NOMO-1 treated with DMSO at 0.1 percent for 48 hours (cell line): ENCODE results near the gene AKT3.

Experiments
- DNase-seq: peaks from one replicate; lab custom pipeline; 2025; ENCODE audit not compliant: unreplicated experiment; lab: John Stamatoyannopoulos, UW

Gene AKT3

DNA sequence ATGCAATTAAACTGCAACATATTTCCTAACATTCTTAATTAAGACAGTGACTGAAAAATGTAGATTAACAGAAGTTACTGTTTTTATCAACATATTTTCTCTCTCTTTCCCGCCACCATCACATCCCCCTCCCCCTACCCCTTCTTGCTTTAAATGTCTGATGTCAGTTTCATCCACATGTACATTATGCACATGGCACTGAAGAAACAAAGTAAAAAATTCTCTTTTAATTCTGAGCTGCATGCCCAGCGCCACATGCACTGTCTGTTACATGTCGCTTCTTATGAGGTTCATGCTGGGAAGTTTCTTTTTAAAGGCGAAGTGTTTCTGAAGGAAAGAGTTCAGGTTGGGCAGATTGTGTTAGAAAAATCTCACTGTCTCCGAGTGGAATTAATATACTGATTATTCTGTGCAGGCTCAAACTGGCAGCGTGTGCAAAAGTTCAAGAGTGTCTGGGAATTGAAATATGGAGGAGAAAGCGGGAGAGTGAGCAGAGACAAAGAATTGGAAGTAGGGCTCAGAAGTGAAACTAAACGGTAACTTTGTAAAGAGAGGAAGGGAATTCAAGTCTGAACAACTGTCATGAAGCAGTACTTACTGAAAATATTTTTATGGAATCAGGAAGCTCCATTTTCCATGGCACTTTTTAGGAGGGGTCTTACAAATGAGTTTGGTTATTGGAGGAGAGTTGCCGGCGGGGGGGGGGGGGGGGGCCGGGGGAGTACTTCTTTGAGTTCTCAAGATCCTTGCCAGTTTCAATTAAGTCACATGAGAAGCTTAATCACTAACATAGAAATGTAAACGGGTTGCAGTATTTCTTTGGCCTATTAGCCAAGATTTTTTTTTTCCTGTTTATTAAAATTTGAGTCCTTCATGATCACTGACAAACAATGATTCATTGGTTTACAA lies 376.6 kb downstream of the AKT3 start:
- peak; percentile 44 for DNase-seq

DNA sequence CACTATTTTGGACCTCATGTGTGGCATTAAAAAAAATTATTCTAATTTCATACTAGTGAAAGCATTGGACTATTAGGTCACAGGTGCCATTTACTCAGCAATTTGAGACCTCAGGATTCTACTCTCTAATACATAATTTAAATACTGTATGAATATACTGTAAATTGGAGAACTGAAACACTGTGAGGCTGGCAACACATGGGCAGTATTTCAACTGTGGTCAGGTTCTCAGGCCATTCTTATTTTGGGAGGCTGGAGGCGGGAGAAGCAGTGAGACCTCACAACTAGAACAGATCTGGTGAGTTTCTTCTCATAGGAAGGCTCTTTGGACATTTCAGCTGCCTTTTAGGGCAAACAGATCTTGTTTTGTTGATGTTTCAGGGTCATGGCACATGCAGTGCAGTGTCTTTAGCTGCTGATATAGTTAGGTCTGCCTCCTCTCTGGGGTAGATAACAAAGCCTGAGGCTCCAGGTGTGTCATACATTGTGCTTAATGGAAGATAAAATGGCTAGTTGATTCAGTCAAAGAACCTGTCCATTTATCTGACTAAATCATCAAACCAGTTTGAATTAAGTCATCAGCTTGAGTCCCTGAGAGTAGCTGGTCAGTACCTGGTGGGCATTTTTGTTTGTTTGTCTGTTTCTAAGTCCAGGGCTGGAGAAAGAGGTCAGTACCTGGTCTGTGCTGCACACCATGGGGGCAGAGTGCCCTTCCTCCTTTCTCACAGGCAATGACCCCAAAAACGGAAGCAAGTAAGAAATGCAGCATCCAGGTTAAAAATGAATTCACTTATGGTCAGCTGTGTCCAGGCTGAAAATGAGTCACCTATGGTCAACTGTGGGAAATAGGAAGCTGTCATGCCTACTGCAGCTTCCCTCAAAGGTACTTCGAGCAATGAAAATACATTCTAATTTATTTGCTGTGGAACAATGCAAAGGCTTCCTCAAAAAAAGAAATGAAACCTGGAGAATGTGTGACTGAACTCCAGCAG lies 378.0 kb downstream of the AKT3 start:
- peak; percentile 85 for DNase-seq

DNA sequence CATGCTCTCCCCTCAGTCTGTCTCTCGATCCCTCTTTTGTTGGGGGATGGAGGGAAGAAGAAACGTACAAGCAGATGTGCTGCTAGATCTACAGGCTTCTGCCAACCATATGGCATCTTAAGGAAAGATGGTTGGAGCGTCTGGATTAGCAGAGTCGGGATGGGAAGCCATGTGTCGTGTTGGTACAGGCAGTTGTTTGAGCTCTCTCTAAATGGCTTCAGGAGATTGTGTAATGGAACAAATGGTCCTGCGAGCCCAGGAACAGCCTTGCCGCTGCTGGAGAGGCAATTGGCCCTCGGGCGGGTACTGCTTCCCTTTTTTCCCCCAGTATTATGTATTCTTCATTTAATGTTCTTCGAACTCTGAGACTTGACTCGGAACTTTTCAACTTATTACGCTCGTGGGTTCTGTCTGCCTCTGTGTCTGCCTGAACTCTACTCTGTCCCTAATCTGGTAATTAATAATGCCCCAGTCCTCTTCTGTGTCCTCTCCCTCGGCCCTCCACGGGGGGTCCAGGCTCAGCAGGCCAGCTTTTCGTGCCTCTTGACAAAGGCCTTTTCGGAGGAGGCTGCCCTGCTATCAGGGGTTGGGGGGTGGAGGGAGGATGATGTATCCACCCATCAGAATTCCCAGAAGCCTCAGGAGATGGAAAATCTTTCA lies 378.9 kb downstream of the AKT3 start:
- DNase-seq = peak; percentile 81

DNA sequence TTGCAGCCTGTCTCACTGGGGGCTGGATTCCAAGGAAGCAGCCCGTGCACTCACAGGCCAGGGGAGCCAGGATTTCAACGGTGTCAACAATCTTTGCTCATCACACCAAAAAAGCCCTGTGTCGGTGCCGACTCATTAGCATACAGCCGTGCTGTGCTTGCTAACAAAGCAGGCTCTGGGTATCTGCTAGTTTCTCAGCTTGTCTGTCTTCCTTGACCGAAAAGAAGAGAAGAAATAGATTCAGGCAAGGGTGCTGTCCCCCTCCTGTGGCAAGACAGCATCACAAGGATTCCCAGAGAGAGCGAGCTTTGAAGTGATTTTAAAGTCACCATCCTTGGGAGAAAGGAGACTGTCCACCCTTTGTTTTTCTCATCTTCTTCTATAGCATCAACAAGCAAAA lies 379.5 kb downstream of the AKT3 start:
- DNase-seq = no peak

DNA sequence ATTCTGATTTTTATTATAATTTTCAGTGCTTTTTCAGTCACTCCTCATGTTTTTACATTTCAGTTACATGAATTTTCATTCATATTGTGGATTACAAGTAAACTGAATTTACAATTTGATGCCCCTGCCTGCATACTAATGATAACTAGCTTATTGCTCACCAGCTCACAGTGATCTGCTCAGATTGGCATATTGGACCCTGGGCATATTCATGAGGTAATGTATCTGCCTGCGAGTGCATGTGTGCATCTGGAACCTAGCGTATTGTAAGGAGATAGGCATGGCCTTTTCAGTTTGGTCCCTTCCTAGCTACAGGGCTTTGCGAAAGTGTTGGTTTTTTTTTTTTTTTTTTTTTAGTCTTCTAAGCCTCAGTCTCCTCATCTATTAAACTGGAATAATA lies 380.5 kb downstream of the AKT3 start:
- DNase-seq = no peak

DNA sequence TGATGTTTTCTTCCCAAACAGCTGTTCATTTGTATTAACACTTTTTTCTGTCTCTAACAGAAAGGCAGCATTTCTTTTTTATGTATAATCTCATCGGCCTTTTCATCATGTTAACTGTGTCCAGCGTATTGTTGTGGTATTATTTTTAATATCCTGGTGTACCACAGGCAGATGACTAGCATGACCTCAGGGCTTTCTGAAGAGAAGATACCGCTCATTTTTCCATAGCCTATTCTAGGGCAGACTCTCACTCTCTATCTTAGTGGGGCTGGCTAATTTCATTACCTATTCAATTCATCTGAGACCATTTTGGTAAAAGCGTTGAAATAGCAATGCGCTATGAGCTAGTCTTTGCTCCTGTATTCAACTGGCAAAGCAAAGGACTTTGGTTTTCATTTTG lies 384.3 kb downstream of the AKT3 start:
- no peak for DNase-seq

DNA sequence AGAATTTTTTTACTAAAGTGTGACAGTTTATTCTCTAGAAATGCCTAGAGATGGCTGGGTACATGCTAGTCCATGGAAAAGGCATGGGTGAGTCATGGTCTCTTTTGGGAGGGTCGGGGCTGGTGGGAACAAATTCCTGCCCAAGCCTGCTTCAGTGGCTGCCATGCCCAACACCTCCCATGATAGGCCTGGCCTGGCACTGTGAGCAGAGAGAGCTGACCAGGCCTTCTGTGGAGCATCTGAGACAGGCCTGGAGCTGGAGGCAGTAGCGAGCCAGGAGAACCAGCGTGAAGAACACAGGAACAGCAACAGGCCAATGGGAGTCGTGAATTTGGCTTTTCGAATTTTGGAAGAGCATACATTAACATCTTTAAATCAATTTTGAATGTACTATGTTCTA lies 385.0 kb downstream of the AKT3 start:
- no peak for DNase-seq

DNA sequence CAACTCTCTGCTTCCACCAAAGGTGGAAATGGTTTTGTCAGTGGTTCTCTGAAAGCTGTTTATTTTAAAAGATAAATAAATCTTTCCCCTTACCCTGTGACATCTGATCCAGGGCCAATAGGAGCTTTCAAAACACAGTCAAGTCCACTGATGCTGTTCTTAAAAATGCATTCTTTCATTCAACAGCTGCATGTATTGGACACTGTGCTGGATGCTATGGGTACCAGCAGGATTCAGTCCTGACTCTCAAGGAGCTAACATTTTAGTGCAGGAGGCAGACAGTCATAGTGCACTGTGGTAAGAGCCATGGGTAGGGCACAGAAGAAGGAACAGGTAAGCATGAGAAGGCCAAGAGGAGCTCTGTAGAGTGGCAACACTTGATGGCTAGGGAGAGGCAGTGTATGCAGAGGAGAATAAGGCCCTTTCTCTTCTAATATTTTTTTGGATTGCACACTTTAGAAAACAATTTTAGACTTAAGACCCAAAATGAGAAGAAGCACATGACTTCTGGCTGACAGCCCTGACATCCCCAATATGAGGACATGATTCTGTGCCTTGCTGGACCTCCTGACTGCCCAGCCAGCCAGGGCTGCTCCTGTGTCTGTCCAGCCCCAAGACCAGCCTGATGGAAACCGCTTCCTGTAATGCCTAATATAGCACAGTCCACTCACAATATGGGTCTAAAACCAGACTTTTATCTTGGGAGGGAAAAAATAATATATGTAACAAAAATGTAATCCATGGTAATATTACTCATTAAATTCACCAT lies 386.9 kb downstream of the AKT3 start:
- no peak for DNase-seq

DNA sequence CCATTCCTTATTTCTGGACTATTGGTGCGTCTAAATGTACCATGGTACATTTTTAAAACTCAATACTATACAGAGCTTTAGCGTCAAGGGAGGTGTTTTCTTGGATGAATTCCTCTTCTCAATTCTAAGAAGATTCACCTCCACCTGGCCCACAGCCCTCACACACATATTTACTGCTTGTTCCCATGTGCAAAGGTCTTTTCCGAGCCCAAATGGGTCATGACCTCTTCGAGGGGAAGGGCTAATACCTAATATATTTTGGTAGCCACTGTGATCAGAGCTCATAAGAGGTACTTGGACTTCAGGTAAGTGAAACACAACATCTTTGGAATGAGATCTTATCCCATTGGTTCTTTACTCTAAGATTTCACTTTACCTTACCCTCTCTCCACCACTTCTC lies 388.3 kb downstream of the AKT3 start:
- no peak for DNase-seq

DNA sequence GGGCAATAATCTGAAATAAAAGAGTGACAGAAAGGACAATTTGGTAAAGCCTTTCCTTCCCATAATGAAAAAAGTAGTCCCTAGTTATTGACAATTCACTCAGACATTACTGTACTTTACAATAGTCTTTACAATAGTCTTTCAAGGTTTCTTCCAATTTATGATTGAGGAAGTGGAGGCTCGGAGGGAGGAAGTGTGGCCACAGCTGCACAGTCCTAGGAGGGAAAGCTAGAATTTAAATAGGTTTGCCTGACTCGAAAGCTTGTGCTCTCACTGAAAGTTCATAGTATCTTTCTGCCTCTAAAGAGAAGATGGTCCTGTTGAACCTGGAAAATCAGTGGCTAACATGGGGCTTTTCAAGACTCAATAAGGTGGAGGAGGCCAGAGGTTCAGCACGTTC lies 391.0 kb downstream of the AKT3 start:
- peak; percentile 79 for DNase-seq

DNA sequence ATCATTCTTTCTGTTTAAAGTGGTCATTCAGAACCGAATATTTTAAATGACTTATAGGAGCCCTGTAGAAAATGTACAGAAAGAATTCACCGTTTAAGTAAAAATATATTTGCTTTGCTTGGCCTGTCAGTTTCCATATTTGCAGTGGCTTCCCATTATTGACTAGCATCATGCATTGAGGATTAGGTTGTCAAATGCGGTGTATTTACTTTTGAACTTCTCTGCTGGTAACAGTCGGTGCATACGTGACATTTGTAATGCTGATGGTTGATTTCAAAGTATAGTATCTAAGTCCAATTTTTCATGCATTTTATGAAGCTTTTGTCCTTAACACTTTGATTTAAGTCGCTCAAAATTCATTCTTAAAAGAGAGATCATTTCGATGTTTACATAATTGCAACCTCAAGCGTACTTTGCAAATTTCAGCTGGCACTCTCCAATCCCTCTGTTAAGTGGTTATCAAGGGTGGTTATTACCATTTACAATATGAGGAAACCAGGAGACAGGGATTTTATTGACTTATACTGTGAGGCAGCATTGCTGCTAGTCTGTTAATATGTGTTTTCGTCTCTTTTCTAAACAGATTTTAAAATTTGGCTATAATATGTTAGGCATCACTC lies 392.6 kb downstream of the AKT3 start:
- DNase-seq = no peak

DNA sequence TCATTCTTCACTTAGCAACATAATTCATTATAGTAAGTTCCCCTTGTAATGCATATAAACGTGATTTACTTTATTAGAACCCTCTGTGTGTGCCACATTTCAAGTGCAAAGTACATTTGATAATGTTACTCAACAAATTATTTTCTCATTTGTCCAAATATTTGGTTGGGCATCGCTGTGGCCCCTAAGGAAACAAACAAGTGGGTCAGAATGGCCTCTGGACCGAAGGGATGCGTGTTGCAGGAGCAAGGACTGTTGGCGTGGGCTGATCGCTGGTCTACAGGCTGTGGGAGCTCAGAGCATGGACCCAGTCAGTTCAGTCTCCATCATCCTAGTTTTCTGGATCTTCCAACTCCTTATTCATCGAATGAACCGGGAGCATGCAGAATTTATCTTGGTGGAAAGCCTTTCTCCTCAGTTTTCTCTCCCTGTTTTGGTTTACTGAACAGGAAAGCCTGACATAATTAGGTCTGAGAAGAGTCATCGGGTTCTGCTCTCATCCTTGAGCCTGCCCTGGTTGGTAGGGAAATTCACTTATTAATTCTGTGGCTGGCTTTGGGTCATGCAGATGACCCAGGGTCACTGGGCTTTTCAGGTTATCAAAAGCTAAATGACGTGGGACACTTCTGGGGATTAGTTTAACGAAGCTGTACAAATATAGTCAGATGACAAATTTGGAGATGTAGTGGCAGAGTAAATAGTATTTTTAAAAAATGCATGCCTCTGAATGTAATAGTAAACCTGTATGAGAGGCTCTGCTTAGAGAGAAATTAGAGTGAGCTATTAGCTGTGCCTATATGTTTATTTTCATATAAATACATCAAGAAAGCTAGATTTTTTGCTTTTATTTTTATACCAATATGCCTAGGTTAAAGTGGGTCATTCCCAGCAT lies 394.0 kb downstream of the AKT3 start:
- DNase-seq = no peak

DNA sequence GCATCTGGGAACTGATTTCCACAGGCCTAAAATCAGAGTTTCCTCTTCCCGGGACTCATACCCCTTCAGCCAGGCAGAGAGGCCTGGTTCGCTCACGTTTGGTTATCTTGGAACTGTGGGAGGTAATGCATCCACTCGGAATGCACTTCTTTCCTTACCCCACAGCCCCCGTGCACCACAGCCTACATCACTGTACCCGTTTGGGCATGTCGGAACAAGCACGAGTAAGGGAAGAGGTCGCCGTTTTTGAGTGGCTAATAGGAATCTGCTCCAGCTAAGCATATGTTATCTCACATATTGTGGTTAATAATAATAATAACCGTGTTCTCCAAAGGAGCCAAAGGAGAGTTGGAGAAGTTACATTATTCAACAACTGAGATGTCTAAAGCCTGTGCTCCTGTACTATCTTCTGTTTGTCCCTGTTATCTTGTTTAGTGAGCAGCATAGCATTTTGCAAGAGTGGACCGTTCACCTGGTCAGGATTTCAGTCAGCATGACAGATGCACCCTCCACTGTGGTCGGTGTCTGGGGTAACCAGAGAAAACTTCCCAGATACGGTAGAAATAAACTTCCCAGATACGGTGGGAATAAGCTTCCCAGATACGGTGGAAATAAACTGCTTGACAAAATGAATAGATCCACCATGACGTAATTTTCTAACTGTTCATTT lies 395.6 kb downstream of the AKT3 start:
- DNase-seq = no peak

DNA sequence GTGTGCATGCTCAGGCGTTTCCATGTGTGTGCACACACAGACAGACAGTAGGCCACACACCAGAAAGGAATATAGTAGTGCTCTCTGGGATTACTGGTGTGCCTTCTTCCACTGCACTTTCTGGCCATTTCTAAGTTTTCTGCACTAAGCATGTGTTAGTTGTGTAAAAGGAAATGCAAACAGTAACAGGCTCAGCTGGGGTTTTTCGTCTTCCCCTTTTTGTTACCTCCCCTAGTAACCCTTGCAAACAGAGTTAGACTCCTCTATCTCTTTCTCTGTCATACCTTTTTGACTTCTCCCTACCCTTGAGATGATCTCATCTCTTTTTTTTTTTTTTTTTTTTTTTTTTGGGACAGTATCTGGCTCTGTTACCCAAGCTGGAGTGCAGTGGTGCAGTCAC lies 398.0 kb downstream of the AKT3 start:
- DNase-seq = peak; percentile 77

DNA sequence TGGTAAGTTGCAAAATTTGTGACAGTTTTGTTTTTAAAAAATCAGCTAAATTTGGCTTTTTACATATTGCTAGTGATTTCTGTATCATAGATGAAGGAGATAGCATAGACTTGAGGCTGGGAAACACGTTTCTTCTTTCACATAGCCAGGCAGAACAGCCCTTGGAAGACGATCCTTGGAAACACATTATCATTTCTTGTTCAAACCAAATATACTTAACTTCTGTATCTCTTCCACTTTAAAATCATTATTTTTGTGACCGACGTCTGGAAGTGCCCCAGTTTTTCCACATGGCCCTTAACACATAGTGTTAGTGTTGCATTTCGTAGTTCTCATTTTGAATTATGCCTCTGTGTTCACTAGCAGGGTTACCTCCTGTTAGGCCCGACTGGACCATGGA lies 400.7 kb downstream of the AKT3 start:
- DNase-seq = no peak

DNA sequence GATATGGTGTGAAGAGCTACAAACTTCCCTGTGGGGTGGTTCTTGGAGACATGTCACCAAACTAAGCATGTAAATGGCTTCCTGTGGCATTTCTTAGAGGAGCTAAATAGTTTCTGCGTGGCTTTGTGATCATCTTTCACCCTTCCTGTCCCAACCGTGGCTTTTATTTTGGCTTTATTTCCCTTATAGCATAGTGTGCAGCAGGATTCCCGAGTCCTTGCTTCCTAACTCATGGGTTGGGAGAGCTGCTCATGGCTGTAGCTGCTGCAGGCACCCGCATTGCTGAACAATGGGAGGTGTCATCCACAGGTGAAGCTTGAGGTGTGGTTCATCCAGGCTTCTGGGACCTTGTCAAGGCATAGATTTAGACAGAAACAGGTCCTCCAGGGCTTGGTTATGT lies 402.2 kb downstream of the AKT3 start:
- DNase-seq = no peak

DNA sequence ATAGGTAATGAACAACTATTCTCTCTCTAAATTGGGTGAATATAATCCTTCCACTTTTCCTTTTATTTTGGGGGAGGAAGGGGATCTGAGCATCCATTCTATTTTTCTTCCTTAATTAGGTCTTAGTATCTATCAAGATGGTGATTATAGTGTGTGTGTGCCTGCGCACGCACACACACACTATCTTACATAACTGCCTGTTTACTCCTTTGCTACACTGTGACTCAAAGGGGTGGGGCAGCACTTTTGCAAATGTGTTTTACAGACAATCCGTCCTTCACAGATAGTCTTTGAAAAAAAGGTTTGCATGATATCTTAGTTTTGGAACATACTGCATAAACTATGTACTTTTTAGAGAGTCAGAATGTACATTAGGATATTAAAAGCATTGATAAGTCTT lies 402.7 kb downstream of the AKT3 start:
- DNase-seq = no peak

DNA sequence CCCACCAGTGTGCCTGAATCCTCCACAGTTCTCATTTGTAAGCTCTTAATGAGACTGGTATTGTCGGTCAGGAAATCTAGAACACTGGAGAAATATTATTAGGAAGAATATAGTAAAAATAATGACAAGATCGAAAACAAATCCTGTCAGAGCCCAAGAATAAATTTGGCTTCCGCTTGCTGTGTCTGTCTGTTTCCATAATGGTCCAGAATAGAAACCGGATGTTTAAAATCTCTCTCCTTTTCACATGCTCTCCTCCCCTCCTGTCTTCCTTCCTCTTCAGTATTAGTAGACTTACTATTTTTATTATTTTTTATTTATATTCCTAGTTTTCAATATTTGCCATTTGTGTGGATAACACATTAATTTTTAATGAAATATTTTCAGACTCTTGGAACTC lies 406.5 kb downstream of the AKT3 start:
- DNase-seq = no peak

DNA sequence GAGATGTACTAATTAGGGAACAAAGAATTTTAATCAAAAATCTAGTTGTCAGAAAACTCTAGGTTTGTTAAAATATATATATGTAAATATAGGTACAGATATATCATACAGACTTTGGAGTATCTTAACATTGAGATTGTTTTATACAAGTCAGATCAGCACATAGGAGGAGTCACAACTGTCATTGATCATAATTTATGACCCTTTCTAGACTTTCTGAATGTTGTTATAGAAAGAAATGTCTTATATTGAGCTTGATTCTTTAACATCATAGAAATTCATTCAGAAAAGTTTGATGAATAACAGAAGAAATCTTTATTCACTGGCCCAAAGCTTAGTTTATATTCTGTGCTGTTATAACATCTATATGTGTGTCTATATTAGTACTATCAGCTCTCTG lies 408.4 kb downstream of the AKT3 start:
- no peak for DNase-seq
